Measurements from ENCODE around the gene CEP170B.
"Not testable (repeated sequence)": the region's sequence is repeated elsewhere in the genome, so short reads cannot be mapped to it uniquely, and the experiment has no call there.

The CEP170B gene

GRCh38 chr14:104865081-104865630, at the start of gene CEP170B:
TSS of gene CEP170B (plus strand) at chr14:104865268. CDS start at chr14:104868451, 3,183 bp downstream.
- peak; percentile 43 for DNase-seq

- no peak for DNase-seq
Observed at GRCh38 chr14:104816616-104816884, 48.5 kb upstream of the CEP170B start.

GRCh38 chr14:104817930-104818713, 46.9 kb upstream of the CEP170B start:
- DNase-seq, result no peak

GRCh38 chr14:104818714-104819161, 46.3 kb upstream of the CEP170B start:
- no peak for DNase-seq

GRCh38 chr14:104819361-104819781, 45.7 kb upstream of the CEP170B start:
- peak; percentile 34 for DNase-seq

GRCh38 chr14:104820669-104821228, 44.3 kb upstream of the CEP170B start:
- DNase-seq, result no peak

GRCh38 chr14:104821229-104821945, 43.7 kb upstream of the CEP170B start:
- DNase-seq, result no peak

GRCh38 chr14:104821971-104822608, 43.0 kb upstream of the CEP170B start:
- no peak for DNase-seq

- DNase-seq, result no peak
Observed at GRCh38 chr14:104822821-104823615, 42.0 kb upstream of the CEP170B start.

- no peak for DNase-seq
Observed at GRCh38 chr14:104824353-104824997, 40.6 kb upstream of the CEP170B start.

- peak; percentile 84 for DNase-seq
Observed at GRCh38 chr14:104826189-104826860, 38.7 kb upstream of the CEP170B start.

- DNase-seq, result no peak
Observed at GRCh38 chr14:104826861-104827176, 38.2 kb upstream of the CEP170B start.

- peak; percentile 68 for DNase-seq
Observed at GRCh38 chr14:104827177-104828055, 37.7 kb upstream of the CEP170B start.

- no peak for DNase-seq
Observed at GRCh38 chr14:104830781-104831180, 34.3 kb upstream of the CEP170B start.

- DNase-seq, result not testable (repeated sequence)
Observed at GRCh38 chr14:104836171-104836935, 28.7 kb upstream of the CEP170B start.

GRCh38 chr14:104841730-104842129, 23.3 kb upstream of the CEP170B start:
- no peak for DNase-seq

- DNase-seq, result no peak
Observed at GRCh38 chr14:104843006-104843405, 22.1 kb upstream of the CEP170B start.

- peak; percentile 83 for DNase-seq
Observed at GRCh38 chr14:104843442-104844305, 21.4 kb upstream of the CEP170B start.
